Peyer's patch (tissue), 4 donors: Measurements from ENCODE around the gene SIPA1L3. TPM values are rescaled to one million over a fixed set of nuclear protein-coding genes. Genes with fewer than 3 reads are reported as not detected.

Source experiments
- DNase-seq, 3 donors: peaks; one replicate each; pipeline ENCODE4 v3.0.0-alpha.2; 2017 to 2019
- H3K27ac ChIP-seq, 4 donors: fragments of 200-600 bp; sonication (generic); one replicate each; pipeline ENCODE4 v1.5.1; 2016 to 2019
- H3K27me3 ChIP-seq, 2 donors: fragments of 200-600 bp; sonication (generic); one replicate each; pipeline ENCODE4 v1.5.1; 2019
- H3K36me3 ChIP-seq, 3 donors: fragments of 200-600 bp; sonication (generic); one replicate each; pipeline ENCODE4 v1.5.1; 2016 to 2019
- H3K4me1 ChIP-seq, 4 donors: fragments of 200-600 bp; sonication (generic); one replicate each; pipeline ENCODE4 v1.5.1; 2016 to 2019
- H3K4me3 ChIP-seq, 4 donors: fragments of 200-600 bp; sonication (generic); 1 replicate in 3 of 4; 2 replicates in 1 of 4; pipeline ENCODE4 v1.5.1; 2016 to 2019; ENCODE audit warnings: mild to moderate bottlenecking in 1 of 4
- H3K9me3 ChIP-seq, 4 donors: fragments of 200-600 bp; sonication (generic); one replicate each; pipeline ENCODE4 v1.5.1; 2016 to 2019; ENCODE audit warnings: mild to moderate bottlenecking in 1 of 4
- CTCF ChIP-seq, 6 experiments: fragments of 450-650 bp in 4 of 6; fragments of 200-600 bp in 2 of 6; sonication (generic) in 1 of 6; IDR thresholded peaks; one replicate each; pipeline ENCODE4 v1.5.1; 2017 to 2019; ENCODE audit warnings: antibody characterized with exemption in 6 of 6, mild to moderate bottlenecking in 3 of 6, moderate library complexity in 1 of 6
- POLR2A ChIP-seq, 2 donors: fragments of 450-650 bp; IDR thresholded peaks; one replicate each; pipeline ENCODE4 v1.5.1; 2017; ENCODE audit warnings: antibody characterized with exemption in 2 of 2, mild to moderate bottlenecking in 2 of 2, moderate library complexity in 2 of 2
- total RNA-seq, 4 donors: library from RNA; depleted of rRNA; stranded (reverse); fragments of >200 nt; gene quantifications; one replicate each; pipeline ENCODE4 v1.1.0, GENCODE V29; 2016

Gene SIPA1L3
- total RNA-seq, 4 donors from 2014 or later = 63.5 to 304 (median 264) TPM

GRCh38 chr19:38202504-38202903 is 295.5 kb downstream of the SIPA1L3 start:
- no peak for TF ChIP-seq POLR2A (IDR thresholded peaks at IDR 0.05)
- no peak for TF ChIP-seq CTCF (IDR thresholded peaks at IDR 0.05)
- no peaks in the 10 kb centered on the region for H3K27me3 ChIP-seq
- H3K9me3 ChIP-seq = no peaks in the 10 kb centered on the region
- no peak overlapping the region for H3K27ac ChIP-seq
- no peak overlapping the region for H3K4me3 ChIP-seq
- H3K36me3 ChIP-seq = peaks cover 0 to 80% (median 0%) of the 10 kb centered on the region in 3 donors
- no peaks in the 10 kb centered on the region for H3K4me1 ChIP-seq
- no peak for DNase-seq

- H3K4me1 ChIP-seq = no peaks in the 10 kb centered on the region
- no peak for DNase-seq
- no peak overlapping the region for H3K27ac ChIP-seq
- no peak overlapping the region for H3K4me3 ChIP-seq
- peaks cover 0 to 75% (median 0%) of the 10 kb centered on the region in 3 donors for H3K36me3 ChIP-seq
- H3K9me3 ChIP-seq = no peaks in the 10 kb centered on the region
- TF ChIP-seq CTCF (IDR thresholded peaks at IDR 0.05) (no peak), POLR2A (IDR thresholded peaks at IDR 0.05) (no peak)
- no peaks in the 10 kb centered on the region for H3K27me3 ChIP-seq
Measured at GRCh38 chr19:38203197-38203596, 296.2 kb downstream of the SIPA1L3 start.

- Histone ChIP-seq H3K4me1 (peaks cover 0 to 4% (median 0%) of the 10 kb centered on the region in 4 donors), H3K9me3 (no peaks in the 10 kb centered on the region), H3K27ac (no peak overlapping the region), H3K27me3 (no peaks in the 10 kb centered on the region), H3K4me3 (no peak overlapping the region), H3K36me3 (peaks cover 0 to 66% (median 0%) of the 10 kb centered on the region in 3 donors)
- no peak for TF ChIP-seq CTCF (IDR thresholded peaks at IDR 0.05)
- no peak for DNase-seq
Measured at GRCh38 chr19:38204096-38204495, 297.1 kb downstream of the SIPA1L3 start.

- Histone ChIP-seq H3K4me1 (peaks cover 0 to 10% (median 0%) of the 10 kb centered on the region in 4 donors), H3K36me3 (peaks cover 0 to 60% (median 0%) of the 10 kb centered on the region in 3 donors), H3K4me3 (no peak overlapping the region), H3K9me3 (no peaks in the 10 kb centered on the region), H3K27me3 (no peaks in the 10 kb centered on the region), H3K27ac (no peak overlapping the region)
- TF ChIP-seq POLR2A (IDR thresholded peaks at IDR 0.05) = no peak
- TF ChIP-seq CTCF (IDR thresholded peaks at IDR 0.05) = no peak
- DNase-seq = no peak
Measured at GRCh38 chr19:38204728-38205127, 297.7 kb downstream of the SIPA1L3 start.

GRCh38 chr19:38206006-38206745 is 299.2 kb downstream of the SIPA1L3 start:
- DNase-seq = no peak
- no peak for TF ChIP-seq CTCF (IDR thresholded peaks at IDR 0.05)
- TF ChIP-seq POLR2A (IDR thresholded peaks at IDR 0.05) = no peak
- Histone ChIP-seq H3K36me3 (peaks cover 0 to 57% (median 0%) of the 10 kb centered on the region in 3 donors), H3K4me3 (no peak overlapping the region), H3K27me3 (peaks cover 0 to 8% of the 10 kb centered on the region in 2 donors), H3K4me1 (peaks cover 0 to 24% (median 0%) of the 10 kb centered on the region in 4 donors), H3K9me3 (no peaks in the 10 kb centered on the region), H3K27ac (no peak overlapping the region)
